Measurements from ENCODE around the gene HOXA11. TPM values are rescaled to one million over a fixed set of nuclear protein-coding genes. Genes with fewer than 3 reads are reported as not detected.
A peak's percentile ranks its signal among the peaks of the same experiment; 100 is the strongest.

The HOXA11 gene
- total RNA-seq, 1 donor from 2014 or later, result 1.3 TPM

DNA sequence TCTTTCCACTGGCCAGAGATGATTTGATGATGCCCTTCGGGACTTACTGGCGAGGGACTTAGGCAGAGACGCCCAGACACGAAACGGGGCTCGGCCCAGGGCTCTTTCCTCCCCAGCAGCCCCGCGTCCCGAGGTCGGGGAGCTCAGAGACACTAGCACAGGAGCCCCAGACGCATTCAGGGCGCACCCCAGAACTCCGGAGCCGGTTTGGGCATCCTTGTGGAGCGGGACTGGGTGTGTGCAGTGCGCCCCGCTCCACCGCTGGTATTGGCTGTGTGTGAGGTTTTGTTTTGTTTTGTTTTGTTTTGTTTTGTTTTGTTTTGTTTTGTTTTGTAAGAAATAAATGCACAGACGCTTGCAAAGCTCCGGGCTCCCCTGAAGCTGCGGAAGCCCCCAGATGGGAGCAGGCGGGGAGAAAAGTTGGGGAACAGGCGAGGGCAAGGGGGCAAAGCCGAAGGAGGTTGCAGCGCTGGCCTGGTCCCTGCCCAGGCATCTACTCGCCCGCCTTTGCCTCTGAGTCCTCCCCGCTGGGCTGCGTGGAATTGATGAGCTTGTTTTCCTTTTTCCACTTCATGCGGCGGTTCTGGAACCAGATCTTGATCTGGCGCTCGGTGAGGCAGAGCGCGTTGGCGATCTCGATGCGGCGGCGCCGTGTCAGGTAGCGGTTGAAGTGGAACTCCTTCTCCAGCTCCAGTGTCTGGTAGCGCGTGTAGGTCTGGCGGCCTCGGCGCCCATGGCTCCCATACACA, 39.7 kb downstream of the HOXA11 start:
- intact Hi-C loops (cut with DNase I), result no loop called here
- peak; percentile 62 for DNase-seq (ENCODE audit: low spot score)
- no peak for ATAC-seq

DNA sequence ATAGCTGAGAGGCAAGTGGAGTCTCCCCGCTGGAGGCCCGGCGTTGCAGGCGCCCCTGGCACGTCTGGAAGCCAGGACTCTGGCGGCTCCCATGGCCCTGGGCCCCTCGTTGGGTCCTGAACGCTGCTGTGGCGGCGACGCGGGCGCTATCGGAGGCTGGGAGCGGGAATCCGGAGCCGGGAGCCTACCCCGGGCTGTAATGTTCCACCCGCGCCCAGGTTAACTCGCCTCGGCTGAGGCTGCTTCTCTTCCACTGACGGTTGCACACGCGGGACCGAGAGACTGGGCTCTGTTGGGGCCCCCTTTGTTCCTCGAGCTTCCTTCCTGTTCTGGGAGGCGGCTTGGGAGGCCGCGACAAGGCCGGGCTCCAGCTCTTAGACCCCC, 40.3 kb downstream of the HOXA11 start:
- peak; percentile 66 for DNase-seq (ENCODE audit: low spot score)
- intact Hi-C loops (cut with DNase I), result no loop called here

DNA sequence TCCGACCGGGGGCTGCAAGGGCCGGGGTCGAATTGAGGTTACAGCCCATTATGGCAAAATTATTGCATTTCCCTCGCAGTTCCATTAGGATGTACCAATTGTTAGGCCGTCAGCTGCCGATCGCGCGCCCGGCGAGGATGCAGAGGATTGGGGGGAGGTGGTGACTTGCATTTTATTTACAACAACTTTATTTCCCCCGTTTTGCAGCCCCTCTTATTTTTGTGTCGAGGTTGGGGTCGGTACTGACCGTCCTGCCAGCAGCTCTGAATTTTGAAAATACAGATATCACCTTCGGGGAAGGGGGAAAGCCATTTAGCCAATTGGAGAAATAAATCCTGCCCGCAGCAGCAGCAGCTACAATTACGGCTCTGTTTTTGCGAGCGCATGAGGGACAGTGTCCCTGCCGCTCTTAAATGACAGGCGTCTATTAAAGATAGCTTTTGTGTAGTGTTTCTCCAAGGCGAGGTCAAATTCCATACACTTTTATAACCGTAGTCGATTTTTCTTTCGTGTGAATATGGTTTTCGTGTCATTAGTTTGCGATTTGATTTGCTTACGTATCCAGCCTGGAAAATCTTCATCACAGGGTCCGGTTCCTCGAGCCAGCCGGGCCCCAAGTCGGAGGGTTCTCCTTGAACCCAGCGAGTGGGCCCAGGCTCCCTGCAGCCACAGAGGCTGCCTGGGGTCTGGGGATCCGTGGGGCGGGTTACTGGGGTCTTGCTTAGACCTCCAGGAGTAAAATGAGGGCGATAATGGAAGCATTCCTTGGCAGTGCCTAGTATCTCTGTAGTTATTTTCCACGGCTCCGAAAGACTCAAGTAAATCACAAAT, 40.9 kb downstream of the HOXA11 start:
- intact Hi-C loops (cut with DNase I), result no loop called here
- ATAC-seq (no peak), DNase-seq (ENCODE audit: low spot score) (no peak)

More for the DNA sequence above, 40.3 kb downstream of the HOXA11 start:
- ATAC-seq, result peak; percentile 3

DNA sequence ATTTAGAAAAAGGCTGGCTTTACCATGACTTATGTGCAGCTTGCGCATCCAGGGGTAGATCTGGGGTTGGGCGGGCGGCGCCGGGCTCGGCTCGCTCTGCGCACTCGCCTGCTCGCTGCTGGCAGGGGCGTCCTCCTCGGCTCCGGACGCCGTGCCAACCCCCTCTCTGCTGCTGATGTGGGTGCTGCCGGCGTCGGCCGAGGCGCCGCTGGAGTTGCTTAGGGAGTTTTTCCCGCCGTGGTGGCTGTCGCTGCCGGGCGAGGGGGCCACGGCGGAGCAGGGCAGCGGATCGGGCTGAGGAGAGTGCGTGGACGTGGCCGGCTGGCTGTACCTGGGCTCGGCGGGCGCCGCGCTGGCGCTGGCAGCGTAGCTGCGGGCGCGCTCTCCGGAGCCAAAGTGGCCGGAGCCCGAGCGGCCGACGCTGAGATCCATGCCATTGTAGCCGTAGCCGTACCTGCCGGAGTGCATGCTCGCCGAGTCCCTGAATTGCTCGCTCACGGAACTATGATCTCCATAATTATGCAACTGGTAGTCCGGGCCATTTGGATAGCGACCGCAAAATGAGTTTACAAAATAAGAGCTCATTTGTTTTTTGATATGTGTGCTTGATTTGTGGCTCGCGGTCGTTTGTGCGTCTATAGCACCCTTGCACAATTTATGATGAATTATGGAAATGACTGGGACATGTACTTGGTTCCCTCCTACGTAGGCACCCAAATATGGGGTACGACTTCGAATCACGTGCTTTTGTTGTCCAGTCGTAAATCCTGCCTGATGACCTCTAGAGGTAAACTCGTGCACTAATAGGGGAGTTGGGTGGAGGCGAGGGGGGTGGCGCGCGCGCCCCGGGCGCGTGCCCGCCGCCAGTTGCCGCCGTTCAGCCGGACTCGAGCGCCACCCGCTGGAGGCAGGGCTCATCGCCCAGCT, 41.7 kb downstream of the HOXA11 start, which contains the start of gene HOXA5:
TSS of gene HOXA5 (minus strand) at position 659 of the 927 bp plus-strand sequence. CDS start at position 585, 74 bp downstream.
- DNase-seq (ENCODE audit: low spot score), result no peak
- intact Hi-C loops (cut with DNase I), result no loop called here

DNA sequence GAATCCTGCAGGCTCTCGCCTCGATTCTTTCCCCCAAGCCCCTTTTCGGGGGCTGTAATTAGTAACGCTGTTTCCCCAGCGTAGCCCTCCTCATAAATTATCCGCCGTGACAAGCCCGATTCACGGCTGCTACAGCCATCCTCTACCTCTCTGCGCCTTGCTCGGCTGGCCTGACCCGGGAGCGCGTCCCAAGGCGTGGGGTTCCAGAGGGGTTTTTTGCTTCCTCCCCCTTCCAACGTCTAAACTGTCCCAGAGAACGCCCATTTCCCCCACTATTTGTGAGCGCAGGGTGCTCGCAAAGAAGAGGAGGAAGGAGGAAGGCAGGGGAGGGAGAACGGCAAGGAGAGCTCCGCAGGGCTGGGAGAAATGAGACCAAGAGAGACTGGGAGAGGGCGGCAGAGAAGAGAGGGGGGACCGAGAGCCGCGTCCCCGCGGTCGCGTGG, 42.4 kb downstream of the HOXA11 start:
- intact Hi-C loops (cut with DNase I), result no loop called here
- DNase-seq (ENCODE audit: low spot score) (no peak), ATAC-seq (no peak)

More for the DNA sequence above, 41.7 kb downstream of the HOXA11 start, which contains the start of gene HOXA5:
- ATAC-seq, result peak; percentile 84

DNA sequence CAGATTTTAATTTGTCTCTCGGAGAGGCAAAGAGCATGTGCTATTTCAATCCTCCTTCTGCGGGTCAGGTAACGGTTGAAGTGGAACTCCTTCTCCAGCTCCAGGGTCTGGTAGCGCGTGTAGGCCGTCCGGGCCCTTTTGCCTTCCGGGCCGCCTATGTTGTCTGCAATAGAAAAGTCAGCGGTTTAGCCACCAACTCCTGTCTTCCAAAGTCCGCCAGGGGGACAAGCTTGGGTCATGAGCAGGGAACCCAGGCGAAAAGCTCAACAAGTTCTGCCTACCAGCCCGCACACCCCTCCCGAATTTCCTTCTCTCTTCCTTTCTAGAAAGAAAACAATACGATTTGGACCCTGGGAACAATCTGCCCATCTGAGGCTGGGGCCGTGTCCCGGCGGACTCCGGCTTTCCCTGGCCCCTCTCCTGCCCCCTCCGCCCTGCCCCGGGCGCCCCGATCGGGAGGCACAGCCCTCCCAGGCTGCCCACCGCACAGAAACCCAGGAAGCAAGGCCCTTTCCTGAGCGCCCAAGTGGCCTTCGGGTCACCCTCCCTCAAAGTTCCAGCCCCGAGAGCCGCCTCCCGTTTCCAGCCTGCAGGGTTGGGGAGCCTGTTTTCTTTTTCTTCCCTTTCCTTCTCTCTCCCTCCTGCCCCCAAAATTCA, 43.0 kb downstream of the HOXA11 start:
- intact Hi-C loops (cut with DNase I), result no loop called here
- ATAC-seq (no peak), DNase-seq (ENCODE audit: low spot score) (peak; percentile 55)

DNA sequence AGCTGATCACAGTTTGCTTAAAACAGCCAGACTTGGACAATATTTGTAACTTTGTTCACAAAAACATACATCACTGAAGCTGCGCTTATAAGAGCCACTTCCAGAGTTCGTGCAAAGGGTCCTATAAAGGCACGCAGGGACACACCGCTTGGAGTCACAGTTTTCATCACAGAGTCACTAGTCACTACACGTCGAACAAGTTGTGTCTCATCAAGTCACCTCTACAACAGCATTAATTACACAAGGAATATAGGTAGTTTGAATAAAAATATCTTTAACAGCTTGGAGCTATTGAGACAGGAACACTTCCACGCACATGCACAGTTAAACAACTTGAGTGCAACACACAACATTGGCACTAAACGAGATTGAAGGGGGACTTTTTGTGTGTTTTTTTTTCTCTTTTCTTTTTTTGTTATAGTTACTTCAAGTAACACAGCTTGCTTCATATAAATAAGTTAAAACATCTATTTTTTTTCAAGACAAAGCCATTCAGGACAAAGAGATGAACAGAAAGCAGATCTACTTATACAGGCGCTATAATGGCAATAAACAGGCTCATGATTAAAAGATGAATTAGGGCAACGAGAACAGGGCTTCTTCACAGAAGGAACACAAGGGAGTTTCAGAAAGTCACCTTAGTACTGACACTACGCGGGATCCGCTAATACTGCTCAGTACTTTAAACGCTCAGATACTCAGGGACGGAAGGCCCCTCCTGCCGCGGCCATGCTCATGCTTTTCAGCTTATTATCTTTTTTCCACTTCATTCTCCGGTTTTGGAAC, 43.7 kb downstream of the HOXA11 start:
- intact Hi-C loops (cut with DNase I), result no loop called here
- DNase-seq (ENCODE audit: low spot score) (no peak), ATAC-seq (no peak)

DNA sequence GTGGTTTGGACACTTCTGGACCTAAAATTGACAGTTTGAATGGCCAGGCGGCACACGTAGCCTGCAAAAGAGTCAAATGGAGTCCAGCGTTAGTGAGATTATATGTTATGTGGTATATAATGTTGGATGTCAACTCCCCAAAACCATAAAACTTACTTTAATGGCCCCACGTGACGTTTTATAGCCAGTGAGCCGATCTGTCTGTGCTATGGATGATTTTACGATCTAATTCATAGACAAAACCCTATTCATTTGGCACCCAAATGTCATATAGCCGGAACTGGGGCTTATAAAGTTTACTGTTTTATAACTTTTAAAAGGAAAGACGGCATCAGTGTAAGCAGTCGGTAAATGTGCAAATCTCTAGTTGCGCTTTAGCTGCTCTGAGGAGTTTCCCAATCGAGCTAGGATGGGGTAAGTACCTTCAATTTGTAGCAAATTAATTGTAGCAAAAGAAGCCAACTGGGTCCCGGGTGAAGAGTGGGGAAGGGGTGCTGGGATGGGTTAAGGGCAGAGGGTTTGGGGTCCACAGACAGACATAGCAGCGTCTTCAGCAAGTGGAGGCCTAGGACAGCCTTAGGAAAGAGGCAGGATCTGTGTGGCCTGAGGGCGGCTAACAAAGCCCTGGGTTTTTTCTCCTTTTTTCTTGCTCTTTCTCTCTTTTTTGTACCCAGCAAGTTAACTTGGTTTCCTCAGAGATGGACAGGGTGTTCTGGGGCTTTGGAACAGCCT, 44.7 kb downstream of the HOXA11 start:
- intact Hi-C loops (cut with DNase I), result no loop called here
- ATAC-seq, result no peak
- no peak for DNase-seq (ENCODE audit: low spot score)

DNA sequence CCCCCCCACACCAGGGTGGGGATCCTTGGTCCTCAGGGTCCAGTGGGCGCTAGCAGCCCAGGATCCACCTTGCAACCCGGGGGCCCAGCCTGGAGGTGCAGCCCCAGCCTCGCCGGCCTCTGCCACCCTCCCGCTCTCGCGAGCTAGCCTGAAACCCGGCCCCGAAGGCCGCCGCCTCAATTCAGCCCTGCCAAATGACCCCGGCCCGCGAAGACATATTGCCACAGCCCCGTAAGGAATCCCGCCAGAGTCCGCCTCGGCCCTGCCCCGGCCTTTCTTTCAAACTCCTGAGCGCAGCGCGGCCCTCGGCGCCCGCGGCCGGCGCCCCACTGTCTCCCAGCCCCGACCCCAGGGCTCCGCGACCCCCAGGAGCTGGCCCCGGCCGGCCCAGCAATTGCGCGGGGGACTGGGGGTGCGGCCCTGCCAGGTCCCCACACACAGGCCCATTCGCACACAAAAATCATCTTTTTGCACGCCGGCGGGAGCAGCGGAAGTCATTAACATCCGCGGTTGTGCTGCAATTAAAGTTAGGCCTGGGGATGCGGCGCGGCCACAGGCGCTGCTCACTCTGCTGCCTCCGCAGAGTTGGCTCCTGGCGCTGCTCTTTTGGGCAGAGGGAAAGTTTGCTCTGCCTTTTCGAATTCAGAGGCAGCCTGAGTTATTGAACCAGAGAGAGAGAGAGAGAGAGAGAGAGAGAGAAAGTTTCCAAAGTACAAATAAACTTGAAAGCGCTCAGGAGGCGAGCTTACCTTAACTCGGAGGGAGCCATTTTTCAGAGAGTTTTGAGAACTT, 45.5 kb downstream of the HOXA11 start:
- intact Hi-C loops (cut with DNase I), result no loop called here
- ATAC-seq, result no peak
- DNase-seq (ENCODE audit: low spot score), result peak; percentile 66

DNA sequence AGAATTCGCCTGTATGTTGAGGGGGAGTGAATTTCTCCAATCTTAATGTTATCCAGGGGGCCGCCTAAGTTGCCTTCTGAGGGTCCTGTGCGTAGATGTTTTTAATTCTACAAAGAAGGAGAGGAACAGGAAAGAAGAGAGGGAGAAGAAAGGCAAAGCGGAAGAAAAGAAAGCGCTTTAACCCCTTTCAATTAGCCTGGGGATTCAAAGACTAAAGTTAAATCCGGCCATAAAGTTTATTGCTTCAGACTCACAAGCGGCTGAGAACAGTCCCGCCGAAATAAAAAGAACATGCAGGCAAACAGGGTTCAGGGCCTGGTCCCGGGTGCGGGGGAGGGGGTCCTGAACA, 46.1 kb downstream of the HOXA11 start:
- no peak for ATAC-seq
- intact Hi-C loops (cut with DNase I), result no loop called here
- no peak for DNase-seq (ENCODE audit: low spot score)

DNA sequence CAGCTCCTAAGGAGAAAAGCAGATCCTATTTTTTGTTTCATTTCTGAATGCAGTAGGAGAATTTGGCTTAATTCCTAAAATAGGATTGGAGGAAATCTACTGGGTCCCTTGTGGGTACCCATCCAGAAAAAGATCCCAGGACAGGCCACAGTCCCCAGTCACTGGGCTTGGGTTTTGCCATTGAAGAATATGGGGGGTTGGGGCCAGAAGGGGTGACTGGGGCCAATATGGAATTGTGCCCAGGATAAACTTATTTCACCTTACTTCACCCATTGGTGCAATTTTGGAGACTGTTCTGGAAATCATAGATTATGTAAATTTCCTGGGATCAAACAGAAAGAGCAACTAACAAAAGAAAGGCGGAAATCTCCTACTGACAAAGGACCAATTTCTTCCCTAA, 46.6 kb downstream of the HOXA11 start:
- ATAC-seq (no peak), DNase-seq (ENCODE audit: low spot score) (no peak)
- intact Hi-C loops (cut with DNase I), result no loop called here

DNA sequence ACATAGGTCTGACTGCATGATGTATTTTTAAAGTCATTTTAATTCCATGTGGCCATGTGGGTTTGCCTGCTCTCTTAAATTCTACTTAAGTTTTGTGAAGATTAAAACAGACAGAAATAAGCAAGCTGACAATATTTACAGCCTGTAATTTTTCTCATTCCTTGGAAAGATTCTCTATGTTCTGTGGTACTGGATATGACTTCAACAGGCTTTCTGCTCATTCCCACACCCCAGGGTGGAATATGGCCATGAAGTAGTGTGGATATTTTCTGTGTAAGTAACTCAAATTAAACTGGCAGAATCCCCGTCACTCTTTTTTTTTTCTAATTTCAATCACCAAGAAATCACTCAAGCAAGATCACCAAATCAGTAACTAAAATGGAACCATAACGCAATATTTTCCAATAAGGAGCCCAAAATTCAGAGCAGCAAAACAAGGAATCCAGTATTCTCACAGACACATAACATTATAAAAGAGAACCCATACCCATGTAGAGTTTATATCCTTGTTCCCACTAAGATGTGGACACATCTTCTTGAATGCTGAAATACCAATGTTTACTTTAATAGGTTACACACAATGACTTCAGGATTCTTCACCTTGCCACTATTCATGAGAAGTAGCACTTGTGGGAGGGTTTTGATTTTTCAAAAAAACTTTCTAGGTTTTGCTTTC, 47.3 kb downstream of the HOXA11 start:
- intact Hi-C loops (cut with DNase I), result no loop called here
- DNase-seq (ENCODE audit: low spot score), result no peak
- ATAC-seq, result no peak

DNA sequence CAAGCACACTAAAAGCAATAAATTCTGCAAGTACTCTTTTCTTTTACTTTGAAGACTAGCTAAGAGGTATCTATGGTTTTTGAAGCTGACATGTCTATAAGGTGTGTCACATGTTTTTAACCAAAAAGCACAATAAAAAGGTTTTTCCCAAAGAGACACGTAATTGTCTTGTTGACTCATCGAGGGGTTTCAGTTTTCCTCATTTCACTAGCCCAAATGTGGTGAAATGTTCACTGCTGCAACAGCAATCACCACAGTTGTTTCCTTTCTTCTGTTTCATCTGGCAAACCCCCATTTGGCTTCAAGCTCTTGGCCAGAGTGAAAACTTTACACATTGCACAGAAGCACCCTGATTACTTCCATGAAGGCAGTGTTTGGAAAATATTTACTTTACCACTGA, 50.6 kb downstream of the HOXA11 start:
- ATAC-seq (peak; percentile 50), DNase-seq (ENCODE audit: low spot score) (no peak)
- intact Hi-C loops (cut with DNase I), result no loop called here

DNA sequence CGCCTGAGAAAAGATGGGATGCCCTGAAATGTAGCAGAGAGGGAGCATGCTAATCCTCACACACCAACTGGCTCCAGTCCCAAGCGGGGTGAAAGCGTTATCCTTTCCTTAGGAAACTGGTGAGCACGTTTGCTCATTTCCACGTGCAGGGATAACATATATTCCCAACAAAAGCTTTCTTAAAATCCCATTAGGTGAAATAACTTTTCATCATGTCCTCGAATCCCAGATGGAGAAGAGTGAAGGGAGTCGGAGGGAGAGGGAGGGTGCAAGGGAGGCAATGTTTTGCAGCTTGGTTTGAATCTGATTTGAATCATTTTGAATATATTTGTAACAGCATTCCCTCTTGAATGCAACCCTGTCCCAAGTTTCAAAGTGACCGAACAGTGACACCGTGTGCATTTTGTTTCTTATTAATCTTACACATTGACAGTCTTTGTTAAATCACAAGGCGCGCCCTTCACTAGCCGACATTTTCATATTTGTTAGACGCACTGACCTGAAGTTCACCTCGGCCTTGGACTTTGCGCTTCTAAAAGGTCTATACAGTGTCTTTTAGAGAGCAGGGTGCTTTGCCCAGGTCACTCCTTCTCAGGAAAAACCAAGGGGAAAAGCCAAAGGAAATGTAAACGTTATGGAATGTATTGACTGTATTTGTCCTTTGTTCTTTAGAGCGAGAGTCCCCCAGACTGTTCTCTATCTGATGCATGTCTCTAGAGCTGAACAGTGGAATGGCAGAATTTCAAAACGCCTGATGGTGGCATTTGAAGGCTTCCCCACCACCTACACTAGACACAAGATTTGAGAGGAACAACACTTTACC, 51.4 kb downstream of the HOXA11 start:
- DNase-seq (ENCODE audit: low spot score), result no peak
- intact Hi-C loops (cut with DNase I), result no loop called here

DNA sequence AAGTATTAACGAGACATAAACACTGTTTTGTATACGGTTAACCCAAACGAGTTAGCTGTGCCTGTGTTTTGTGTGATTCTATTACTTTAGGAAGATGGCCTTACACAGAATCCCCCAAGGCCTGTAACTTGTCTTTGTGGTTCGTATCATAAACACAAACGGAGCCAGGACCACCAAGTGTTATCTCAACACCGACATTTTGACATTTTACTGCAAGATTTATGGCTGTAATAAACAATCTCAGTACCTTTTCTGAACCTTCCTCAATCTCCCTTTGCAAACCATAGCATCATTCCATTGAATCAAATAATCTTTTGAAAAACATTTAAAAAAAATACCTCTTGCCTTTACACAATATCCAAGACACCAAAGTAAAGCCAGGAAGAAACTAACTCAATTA, 52.1 kb downstream of the HOXA11 start:
- ATAC-seq, result no peak
- intact Hi-C loops (cut with DNase I), result no loop called here
- DNase-seq (ENCODE audit: low spot score), result no peak

More for the DNA sequence above, 51.4 kb downstream of the HOXA11 start:
- ATAC-seq, result no peak

All from sciatic nerve (tissue), 2 donors.